Ovary (tissue), 9 donors: ENCODE results near the gene OR10V1. TPM values are rescaled to one million over a fixed set of nuclear protein-coding genes. Genes with fewer than 3 reads are reported as not detected.

ENCODE experiments used
- DNase-seq, 5 donors: peaks; one replicate each; pipeline ENCODE4 v3.0.0-alpha.2; 2019 to 2020
- H3K27ac ChIP-seq, 2 donors: fragments of 200-600 bp; one replicate each; pipeline versions ENCODE4 v1.5.1 to v1.8.0; 2019 to 2022
- H3K27me3 ChIP-seq: fragments of 200-600 bp; one replicate; pipeline ENCODE4 v1.8.0; 2022
- H3K36me3 ChIP-seq: fragments of 200-600 bp; sonication (generic); one replicate; pipeline ENCODE4 v1.5.1; 2019
- H3K4me1 ChIP-seq: one replicate; pipeline ENCODE4 v1.8.1; 2013; ENCODE audit warnings: mild to moderate bottlenecking, moderate library complexity; ENCODE audit not compliant: insufficient read depth
- H3K4me3 ChIP-seq: fragments of 200-600 bp; sonication (generic); one replicate; pipeline ENCODE4 v1.5.1; 2017
- H3K9me3 ChIP-seq, 2 donors: fragments of 200-600 bp in 1 of 2; sonication (generic) in 1 of 2; one replicate each; pipeline versions ENCODE4 v1.5.1 to v1.8.1; 2013 to 2019; ENCODE audit warnings: mild to moderate bottlenecking in 1 of 2, moderate library complexity in 1 of 2
- CTCF ChIP-seq, 3 donors: fragments of 450-650 bp in 2 of 3; fragments of 200-600 bp in 1 of 3; IDR thresholded peaks; one replicate each; pipeline versions ENCODE4 v1.5.1 to v1.8.0; 2016 to 2022; ENCODE audit warnings: antibody characterized with exemption in 3 of 3, mild to moderate bottlenecking in 1 of 3
- EP300 ChIP-seq: sonication (generic); formaldehyde crosslinking; IDR thresholded peaks from one replicate; pipeline ENCODE4 v1.6.1; 2017; ENCODE audit warnings: antibody characterized with exemption
- POLR2A ChIP-seq: fragments of 450-650 bp; IDR thresholded peaks from one replicate; pipeline ENCODE4 v1.6.1; 2017; ENCODE audit warnings: antibody characterized with exemption, mild to moderate bottlenecking, moderate library complexity
- WGBS, 3 donors: extraction: QIAGEN DNeasy Blood & Tissue Kit in 1 of 3; methylation state at CpG; one replicate each; pipeline versions ENCODE4 v1.1.5 to v1.1.7; 2013 to 2017; 5-methylcytosine and 5-hydroxymethylcytosine counted together
- intact Hi-C, 4 donors: fragments of 100-400 bp; cut with DNase I; formaldehyde crosslinking; loops; one replicate each; pipeline versions ENCODE4 v1.11.0 to v1.15.1; 2022 to 2023
- polyA plus RNA-seq, 2 donors: library from polyadenylated mRNA; stranded (reverse); fragments of 200-250 nt in 1 of 2; fragments of 350-450 nt in 1 of 2; fragmentation: Illumina TruSeq in 1 of 2; extraction: RNeasy Lipid Tissue Mini Kit (QIAGEN cat#74804) in 1 of 2; gene quantifications; one replicate each; pipeline ENCODE4 v1.2.3, GENCODE V29; 2013 to 2014
- total RNA-seq, 7 donors: library from RNA; depleted of rRNA in 2 of 7; stranded (reverse); fragments of >200 nt in 2 of 7; fragmentation: NEBNext Ultra II Directional in 3 of 7; extraction: Animal tissue kit (Norgen Biotek cat#: 25700) in 3 of 7; gene quantifications; one replicate each; pipeline versions ENCODE4 v1.1.0 to v1.2.4, GENCODE V29; 2016 to 2023
- donor health status: DM: no; HTN: no; CAD: no; lungs with moderate emphysema.
- donor health status: DM: no; HTN: no; CAD: no.
- donor health status: Bipolar disorder and iron deficiency.
- donor health status: DM: yes; HTN: yes; CAD: no.
- donor health status: DM: no; HTN: no; CAD: no.
- donor health status: DM: yes; HTN: yes; CAD: no.

The OR10V1 gene
- total and polyA plus RNA-seq, 9 donors: not detected

DNA sequence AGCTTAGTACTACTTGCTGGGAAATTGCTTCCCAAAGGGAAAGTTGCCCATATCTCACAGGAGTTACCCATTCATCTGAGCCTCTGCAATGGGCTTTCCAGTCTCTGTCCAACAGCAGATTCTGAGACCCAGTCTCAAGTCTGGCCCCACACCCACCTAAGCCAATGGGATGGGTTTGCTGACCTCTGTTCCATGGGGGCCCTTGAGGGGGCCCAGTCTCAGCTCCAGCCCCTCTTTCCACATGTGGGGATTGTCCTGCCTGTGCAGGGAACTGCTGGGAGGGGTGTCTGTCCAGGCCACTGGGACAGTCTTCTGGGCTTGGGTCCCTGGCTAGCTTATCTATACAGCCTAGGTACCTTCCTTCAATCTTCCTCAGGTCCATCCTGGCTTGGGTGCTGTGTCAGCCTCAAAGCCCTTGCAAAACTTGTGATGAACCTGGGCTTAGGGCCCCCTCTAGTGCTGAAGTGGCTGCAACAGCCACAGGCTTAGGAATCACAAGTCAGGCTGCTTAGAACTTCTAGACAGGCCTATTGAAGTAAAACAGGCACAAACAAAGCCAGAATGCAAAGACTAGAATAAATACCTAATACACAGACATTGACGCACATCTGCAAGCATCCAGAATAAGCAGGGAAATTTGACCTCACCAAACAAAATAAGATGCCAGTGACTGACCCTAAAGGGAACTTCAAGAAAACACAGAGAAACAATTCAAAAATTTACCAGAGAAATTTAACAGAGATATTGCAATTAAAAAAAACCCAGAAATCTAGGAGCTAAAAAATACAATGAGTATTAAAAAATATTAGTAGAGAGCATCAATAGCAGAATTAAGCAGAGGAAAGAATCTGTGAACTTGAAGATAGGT is 33.1 kb downstream of the OR10V1 start:
- DNase-seq: peak; percentile 37 to 63 (median 49)
- Histone ChIP-seq H3K36me3 (no peaks in the 10 kb centered on the region), H3K9me3 (no peaks in the 10 kb centered on the region), H3K4me3 (no peak overlapping the region), H3K27me3 (no peaks in the 10 kb centered on the region), H3K4me1 (no peaks in the 10 kb centered on the region), H3K27ac (no peak overlapping the region)
- 60 to 69% (median 62%) methylated on average over 1 of the region's 1 CpG for WGBS, 3 donors
- TF ChIP-seq EP300: no peak
- no peak for TF ChIP-seq POLR2A
- peak in 2 of 3 donors; percentile 29 to 37 for TF ChIP-seq CTCF (IDR thresholded peaks at IDR 0.05)
- intact Hi-C loops: no loop called here

DNA sequence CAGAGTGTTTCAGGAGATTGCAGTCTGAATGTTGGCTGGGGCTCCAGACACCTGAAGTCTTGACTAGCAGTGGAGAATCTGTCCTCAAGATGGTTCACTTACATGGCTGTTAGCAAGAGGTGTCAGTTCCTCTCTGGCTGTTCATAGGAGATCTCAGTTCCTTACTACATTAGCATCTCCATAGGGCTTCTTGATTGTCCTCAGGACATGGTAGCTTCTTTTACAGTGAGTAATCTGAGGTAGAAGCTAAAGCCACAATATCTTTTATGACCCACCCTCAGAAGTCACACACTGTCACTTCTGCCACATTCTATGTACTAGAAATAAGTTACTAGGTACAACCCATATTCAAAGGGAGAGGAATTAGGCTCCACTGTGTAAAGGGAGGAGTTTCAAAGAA is 34.3 kb downstream of the OR10V1 start:
- DNase-seq: no peak
- Histone ChIP-seq H3K27me3 (no peaks in the 10 kb centered on the region), H3K9me3 (no peaks in the 10 kb centered on the region), H3K27ac (no peak overlapping the region), H3K4me1 (no peaks in the 10 kb centered on the region), H3K4me3 (no peak overlapping the region), H3K36me3 (no peaks in the 10 kb centered on the region)
- no peak for TF ChIP-seq CTCF (IDR thresholded peaks at IDR 0.05)
- no peak for TF ChIP-seq EP300
- no peak for TF ChIP-seq POLR2A
- intact Hi-C loops: no loop called here

DNA sequence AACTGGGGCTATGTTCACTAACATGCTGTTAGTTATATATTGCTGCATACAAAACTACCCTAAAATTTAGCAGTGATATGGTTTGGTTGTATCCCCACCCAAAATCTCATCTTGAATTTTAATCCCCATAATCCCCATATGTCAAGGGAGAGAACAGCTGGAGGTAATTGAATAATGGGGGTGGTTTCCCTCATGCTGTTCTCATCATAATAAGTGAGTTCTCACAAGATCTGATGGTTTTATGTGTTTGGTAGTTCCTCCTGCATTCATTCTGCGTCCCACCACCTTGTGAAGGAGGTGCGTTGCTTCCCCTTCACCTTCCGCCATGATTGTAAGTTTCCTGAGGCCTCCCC is 34.9 kb downstream of the OR10V1 start:
- Histone ChIP-seq H3K9me3 (no peaks in the 10 kb centered on the region), H3K36me3 (no peaks in the 10 kb centered on the region), H3K4me1 (no peaks in the 10 kb centered on the region), H3K27me3 (no peaks in the 10 kb centered on the region), H3K4me3 (no peak overlapping the region), H3K27ac (no peak overlapping the region)
- DNase-seq: no peak
- TF ChIP-seq EP300 (no peak), POLR2A (no peak), CTCF (IDR thresholded peaks at IDR 0.05) (no peak)
- intact Hi-C loops: no loop called here
- WGBS, 3 donors: 90 to 93% (median 92%) methylated on average over 3 of the region's 3 CpGs

GRCh38 chr11:59678118-59678812 is 35.4 kb downstream of the OR10V1 start:
- Histone ChIP-seq H3K27ac (no peak overlapping the region), H3K36me3 (no peaks in the 10 kb centered on the region), H3K27me3 (no peaks in the 10 kb centered on the region), H3K9me3 (no peaks in the 10 kb centered on the region), H3K4me3 (no peak overlapping the region), H3K4me1 (no peaks in the 10 kb centered on the region)
- 85 to 88% (median 86%) methylated on average over 2 of the region's 2 CpGs for WGBS, 3 donors
- intact Hi-C loops: no loop called here
- no peak for TF ChIP-seq CTCF (IDR thresholded peaks at IDR 0.05)
- no peak for TF ChIP-seq EP300
- TF ChIP-seq POLR2A: no peak
- no peak for DNase-seq
